GM23338 (cell line): Measurements from ENCODE around the gene TCHHL1.

Experiments
- JUNB ChIP-seq: IDR thresholded peaks from one replicate; pipeline ENCODE4 v1.6.1; 2016; ENCODE audit warnings: antibody characterized with exemption; ENCODE audit not compliant: unreplicated experiment
- POLR2AphosphoS5 ChIP-seq: IDR thresholded peaks from 2 replicates; pipeline ENCODE4 v1.6.1; 2016; ENCODE audit warnings: antibody characterized with exemption, low read depth
- TF ChIP-seq, protein P1 (sequence below), 2 experiments: fragments of 200-600 bp in 1 of 2; sonication (generic) in 1 of 2; conservative IDR thresholded peaks; 2 replicates each; pipeline versions ENCODE4 v1.5.1 to v1.6.1; 2016 to 2017; ENCODE audit warnings: antibody characterized with exemption in 2 of 2, low read depth in 2 of 2, mild to moderate bottlenecking in 2 of 2, moderate library complexity in 1 of 2
- TF ChIP-seq, protein P2 (sequence below): IDR thresholded peaks from one replicate; pipeline ENCODE4 v1.6.1; 2018; ENCODE audit warnings: antibody characterized with exemption; ENCODE audit not compliant: unreplicated experiment
- TF ChIP-seq, protein P3 (sequence below): IDR thresholded peaks from 2 replicates; pipeline ENCODE4 v1.6.1; 2016; ENCODE audit warnings: antibody characterized with exemption

DNA sequence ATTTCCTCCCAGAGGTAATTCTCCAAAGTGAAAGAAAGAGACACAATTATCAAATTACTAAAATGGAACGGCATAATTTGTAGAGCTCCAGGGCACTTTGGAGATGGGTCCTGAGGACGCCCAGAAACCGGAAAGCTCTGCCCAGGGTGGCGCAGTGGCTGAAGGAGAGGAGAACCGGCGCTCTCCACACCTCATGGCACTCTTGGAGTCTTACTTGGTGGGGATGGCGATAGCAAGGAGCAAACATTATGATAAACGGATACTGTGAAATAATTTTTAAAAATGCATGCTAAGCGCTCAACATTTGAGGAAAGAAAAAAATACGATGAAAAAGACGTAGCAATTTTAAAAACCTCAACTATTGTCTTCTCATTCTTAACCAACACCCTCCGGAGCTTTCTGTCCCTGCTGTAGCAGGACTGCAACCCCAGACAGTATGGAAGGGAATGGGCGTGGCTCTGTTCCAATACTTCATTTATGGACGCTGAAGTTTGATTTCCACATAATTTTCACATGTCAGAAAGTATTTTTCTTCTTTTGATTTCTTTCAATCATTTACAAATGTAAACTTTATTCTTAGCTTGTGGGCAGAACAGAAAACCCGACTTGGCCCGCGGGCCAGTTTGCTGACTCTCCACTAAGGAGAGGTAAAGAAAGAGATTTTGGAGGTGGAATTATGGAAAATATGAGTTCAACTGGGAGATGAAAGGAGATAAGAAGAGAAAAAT lies 53.2 kb downstream of the TCHHL1 start:
- TF ChIP-seq, protein P1, sequence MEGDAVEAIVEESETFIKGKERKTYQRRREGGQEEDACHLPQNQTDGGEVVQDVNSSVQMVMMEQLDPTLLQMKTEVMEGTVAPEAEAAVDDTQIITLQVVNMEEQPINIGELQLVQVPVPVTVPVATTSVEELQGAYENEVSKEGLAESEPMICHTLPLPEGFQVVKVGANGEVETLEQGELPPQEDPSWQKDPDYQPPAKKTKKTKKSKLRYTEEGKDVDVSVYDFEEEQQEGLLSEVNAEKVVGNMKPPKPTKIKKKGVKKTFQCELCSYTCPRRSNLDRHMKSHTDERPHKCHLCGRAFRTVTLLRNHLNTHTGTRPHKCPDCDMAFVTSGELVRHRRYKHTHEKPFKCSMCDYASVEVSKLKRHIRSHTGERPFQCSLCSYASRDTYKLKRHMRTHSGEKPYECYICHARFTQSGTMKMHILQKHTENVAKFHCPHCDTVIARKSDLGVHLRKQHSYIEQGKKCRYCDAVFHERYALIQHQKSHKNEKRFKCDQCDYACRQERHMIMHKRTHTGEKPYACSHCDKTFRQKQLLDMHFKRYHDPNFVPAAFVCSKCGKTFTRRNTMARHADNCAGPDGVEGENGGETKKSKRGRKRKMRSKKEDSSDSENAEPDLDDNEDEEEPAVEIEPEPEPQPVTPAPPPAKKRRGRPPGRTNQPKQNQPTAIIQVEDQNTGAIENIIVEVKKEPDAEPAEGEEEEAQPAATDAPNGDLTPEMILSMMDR (conservative IDR thresholded peaks at IDR 0.05; ENCODE audit: low read depth in 2 of 2) = no peak
- TF ChIP-seq, protein P2, sequence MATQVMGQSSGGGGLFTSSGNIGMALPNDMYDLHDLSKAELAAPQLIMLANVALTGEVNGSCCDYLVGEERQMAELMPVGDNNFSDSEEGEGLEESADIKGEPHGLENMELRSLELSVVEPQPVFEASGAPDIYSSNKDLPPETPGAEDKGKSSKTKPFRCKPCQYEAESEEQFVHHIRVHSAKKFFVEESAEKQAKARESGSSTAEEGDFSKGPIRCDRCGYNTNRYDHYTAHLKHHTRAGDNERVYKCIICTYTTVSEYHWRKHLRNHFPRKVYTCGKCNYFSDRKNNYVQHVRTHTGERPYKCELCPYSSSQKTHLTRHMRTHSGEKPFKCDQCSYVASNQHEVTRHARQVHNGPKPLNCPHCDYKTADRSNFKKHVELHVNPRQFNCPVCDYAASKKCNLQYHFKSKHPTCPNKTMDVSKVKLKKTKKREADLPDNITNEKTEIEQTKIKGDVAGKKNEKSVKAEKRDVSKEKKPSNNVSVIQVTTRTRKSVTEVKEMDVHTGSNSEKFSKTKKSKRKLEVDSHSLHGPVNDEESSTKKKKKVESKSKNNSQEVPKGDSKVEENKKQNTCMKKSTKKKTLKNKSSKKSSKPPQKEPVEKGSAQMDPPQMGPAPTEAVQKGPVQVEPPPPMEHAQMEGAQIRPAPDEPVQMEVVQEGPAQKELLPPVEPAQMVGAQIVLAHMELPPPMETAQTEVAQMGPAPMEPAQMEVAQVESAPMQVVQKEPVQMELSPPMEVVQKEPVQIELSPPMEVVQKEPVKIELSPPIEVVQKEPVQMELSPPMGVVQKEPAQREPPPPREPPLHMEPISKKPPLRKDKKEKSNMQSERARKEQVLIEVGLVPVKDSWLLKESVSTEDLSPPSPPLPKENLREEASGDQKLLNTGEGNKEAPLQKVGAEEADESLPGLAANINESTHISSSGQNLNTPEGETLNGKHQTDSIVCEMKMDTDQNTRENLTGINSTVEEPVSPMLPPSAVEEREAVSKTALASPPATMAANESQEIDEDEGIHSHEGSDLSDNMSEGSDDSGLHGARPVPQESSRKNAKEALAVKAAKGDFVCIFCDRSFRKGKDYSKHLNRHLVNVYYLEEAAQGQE = no peak
- TF ChIP-seq POLR2AphosphoS5 (no peak), JUNB (no peak)
- TF ChIP-seq, protein P3, sequence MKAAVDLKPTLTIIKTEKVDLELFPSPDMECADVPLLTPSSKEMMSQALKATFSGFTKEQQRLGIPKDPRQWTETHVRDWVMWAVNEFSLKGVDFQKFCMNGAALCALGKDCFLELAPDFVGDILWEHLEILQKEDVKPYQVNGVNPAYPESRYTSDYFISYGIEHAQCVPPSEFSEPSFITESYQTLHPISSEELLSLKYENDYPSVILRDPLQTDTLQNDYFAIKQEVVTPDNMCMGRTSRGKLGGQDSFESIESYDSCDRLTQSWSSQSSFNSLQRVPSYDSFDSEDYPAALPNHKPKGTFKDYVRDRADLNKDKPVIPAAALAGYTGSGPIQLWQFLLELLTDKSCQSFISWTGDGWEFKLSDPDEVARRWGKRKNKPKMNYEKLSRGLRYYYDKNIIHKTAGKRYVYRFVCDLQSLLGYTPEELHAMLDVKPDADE = no peak
